Cortex of kidney (tissue), 1 donor: ENCODE data around the gene LLPH.
A peak's percentile ranks its signal among the peaks of the same experiment; 100 is the strongest.
"Not testable (repeated sequence)": the region's sequence is repeated elsewhere in the genome, so short reads cannot be mapped to it uniquely, and the experiment has no call there.

Source experiments
- DNase-seq: peaks from one replicate; lab custom pipeline; 2025; lab: John Stamatoyannopoulos, UW

LLPH gene

DNA sequence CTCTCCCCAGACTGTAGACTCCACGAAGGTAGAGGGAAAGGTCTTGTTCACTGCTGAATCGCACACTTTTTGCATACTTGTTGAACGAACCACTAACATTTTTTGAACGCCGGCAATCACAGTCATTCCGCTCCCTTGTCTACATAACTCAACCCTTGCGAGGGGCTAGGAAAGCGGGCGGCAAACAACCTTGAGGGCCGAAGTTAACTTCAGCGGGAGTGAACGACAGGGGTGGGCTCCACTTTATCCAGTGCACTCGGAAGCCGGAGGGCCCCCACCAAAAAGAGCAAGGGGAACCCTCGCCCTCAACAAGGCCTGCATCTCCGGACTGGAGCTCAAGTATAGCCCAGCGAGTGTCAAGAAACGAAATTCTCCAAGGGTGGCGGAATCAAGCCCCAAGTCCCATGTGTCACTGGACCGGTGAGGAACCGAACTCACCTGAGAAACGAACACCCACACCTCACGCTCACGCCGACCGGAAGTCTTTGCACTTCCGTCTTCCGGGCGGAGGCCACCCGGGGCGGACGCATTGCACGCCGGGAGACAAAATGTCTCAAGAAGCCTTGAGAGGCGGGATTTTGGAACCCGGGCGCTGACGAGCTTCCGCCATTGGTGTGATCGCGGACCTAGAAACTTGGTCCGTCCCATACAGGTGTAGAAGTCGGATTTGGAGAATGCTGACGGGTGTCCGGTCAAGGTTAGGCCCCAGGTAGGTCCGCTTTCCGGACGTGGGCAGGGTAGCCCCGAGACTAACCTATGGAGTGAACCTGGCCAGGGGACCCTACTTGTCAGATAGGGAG, at the start of gene LLPH:
TSS of gene LLPH (minus strand) at position 484 of the 800 bp plus-strand sequence. CDS start 1,644 bp downstream, outside the sequence.
- peak; percentile 20 for DNase-seq

DNA sequence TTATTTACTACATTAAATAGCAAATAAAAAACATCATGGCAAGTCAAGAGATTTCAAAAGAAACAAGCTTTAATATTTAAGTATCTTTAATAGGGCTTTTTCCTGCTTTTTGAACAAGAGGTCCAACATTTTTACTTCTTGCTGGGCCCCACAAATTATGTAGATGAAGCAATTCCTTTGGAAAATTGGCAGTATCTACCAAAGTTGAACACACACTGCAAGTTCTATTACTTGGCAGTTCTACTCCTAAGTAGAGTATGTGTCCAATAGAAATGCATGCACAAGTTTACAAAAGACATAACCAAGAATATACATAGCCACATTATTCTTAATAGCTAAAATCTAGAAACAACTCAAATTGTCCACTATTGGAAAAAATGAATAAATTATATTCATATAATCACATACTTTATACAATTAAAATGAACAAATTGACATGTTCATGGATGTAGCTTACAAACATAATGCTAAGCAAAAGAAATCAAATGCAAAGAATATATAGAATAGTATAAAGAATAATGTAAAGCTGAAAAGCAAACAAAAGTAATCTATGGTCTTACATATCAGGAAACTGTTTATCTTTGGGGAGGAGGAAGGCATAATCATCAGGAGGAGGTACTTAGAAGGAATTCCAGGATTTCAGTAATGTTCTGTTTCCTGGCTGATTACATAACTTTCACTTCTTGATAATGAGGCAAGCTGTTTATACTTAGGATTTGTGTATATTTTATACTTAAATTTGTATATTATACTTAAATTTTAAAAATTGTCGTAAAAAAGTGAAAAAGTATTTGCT, 45.8 kb upstream of the LLPH start:
- DNase-seq: no peak

GRCh38 chr12:66174391-66175325, 44.1 kb upstream of the LLPH start:
- DNase-seq: not testable (repeated sequence)

DNA sequence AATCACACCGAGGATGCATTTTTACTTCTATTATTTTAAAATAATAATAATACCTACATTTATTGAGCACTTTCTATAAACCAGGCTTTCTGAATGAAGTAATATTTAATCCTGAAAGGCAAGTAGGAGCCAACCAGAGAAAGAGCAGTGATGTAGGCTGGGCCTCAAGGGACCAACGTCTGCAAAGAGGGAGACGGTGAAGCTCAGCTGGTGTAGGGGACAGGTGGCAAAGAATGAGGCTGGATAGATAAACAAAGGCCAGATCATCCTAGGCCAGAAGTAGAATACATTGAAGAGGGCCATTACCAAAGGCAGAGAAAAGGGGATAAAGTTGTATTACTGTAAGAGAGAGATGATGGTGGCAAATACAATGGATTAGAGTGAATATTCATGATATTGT, 40.1 kb upstream of the LLPH start:
- no peak for DNase-seq

GRCh38 chr12:66169221-66170170, 38.9 kb upstream of the LLPH start, which contains the start of gene TMBIM4:
TSS of gene TMBIM4 (minus strand) at chr12:66169996. CDS start at chr12:66169951, 45 bp downstream.
- DNase-seq: peak; percentile 54

GRCh38 chr12:66168410-66168809, 37.9 kb upstream of the LLPH start:
- DNase-seq: no peak

DNA sequence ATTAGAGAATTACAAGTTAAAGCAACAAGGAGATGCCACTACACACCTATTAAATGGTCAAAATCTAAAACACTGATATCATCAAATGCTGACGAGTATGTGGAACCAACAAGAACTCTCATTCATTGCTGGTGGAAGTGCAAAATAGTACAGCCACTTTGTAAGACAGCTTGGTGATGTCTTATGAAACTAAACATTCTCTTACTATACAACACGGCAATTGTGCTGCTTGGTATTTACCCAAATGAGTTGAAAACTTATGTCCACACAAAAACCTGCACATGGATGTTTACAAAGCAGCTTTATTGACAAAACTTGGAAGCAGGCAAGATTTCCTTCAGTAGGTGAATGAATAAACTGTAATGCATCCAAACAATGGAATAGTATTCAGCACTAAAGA, 36.0 kb upstream of the LLPH start:
- DNase-seq: no peak

GRCh38 chr12:66165141-66165540, 34.6 kb upstream of the LLPH start:
- no peak for DNase-seq

DNA sequence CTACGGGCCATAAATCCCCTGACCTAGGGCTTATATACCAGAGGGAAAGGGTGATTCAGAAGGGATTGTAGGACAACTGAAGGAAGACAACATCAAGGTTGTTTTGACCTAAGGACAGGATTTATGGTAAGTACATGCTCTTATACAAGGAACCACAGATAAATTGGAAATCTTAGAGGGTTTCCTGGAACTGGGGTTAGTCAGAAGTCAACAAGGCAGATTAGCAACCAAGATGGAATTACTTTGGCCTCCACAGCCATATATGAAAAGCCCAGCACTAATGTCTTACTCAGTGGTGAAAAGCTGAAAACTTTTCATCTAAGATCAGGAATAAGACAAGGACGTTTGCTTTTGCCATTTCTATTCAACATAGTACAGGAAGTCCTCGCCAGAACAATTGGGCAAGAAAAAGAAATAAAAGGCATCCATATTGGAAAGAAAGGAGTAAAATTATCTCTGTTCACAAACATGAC, 33.8 kb upstream of the LLPH start:
- DNase-seq: no peak

DNA sequence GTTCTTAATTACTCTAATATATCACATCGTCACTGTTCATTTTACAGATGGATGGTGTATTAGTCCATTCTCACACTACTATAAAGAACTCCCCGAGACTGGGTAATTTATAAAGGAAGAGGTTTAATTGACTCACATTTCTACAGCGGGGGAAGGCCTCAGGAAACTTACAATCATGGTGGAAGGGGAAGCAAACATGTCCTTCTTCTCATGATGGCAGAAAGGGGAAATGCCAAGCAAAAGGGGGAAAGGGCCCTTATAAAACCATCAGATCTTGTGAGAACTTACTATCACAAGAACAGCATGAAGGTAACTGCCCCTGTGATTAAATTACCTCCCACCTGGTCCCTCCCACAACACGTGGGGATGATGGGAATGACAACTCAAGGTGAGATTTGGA, 32.7 kb upstream of the LLPH start:
- DNase-seq: no peak

GRCh38 chr12:66162701-66163100, 32.2 kb upstream of the LLPH start:
- DNase-seq: no peak

GRCh38 chr12:66160704-66161103, 30.2 kb upstream of the LLPH start:
- no peak for DNase-seq

DNA sequence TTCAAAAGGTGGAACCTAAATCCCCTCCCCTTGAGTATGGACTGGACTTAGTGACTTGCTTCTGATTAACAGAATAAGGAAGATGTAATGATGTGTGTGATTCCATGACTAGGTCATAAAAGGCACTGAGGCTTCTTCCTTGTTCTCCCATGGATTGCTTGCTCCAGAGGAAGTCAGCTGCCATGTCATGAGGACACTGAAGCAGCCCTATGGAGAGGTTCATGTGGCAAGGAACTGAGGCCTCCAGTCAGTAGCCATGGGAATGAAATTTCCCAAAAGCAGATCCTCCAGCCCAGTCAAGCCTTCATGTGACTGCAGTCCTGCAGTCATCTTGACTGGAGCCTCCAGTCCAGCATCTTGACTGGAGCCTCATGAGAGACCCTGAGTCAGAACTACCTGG, 28.6 kb upstream of the LLPH start:
- no peak for DNase-seq

DNA sequence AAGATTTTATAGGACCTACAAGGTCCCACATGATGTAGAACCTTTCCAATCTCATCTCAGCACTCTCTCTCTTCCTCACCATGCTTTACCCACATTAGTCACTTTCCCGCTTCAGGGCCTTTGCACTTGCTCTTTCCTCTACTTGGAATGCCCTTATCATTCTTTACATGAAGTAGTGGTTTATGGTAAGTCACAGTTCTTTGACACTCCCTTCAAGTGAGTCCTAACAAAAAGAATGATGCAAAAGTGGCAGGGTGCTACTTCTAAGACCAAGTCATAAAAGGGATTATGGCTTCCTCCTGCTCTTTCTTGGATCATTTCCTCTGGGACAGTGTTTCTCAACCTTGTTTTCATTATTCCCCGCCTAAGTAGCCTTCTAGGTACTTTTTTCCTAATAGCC, 26.1 kb upstream of the LLPH start:
- no peak for DNase-seq

- no peak for DNase-seq
Observed at GRCh38 chr12:66154776-66155175, 24.2 kb upstream of the LLPH start.

GRCh38 chr12:66152732-66153131, 22.2 kb upstream of the LLPH start:
- DNase-seq: no peak

GRCh38 chr12:66149702-66150398, 19.3 kb upstream of the LLPH start:
- no peak for DNase-seq

GRCh38 chr12:66144791-66145754, 14.5 kb upstream of the LLPH start:
- DNase-seq: no peak

- no peak for DNase-seq
Observed at GRCh38 chr12:66143868-66144267, 13.3 kb upstream of the LLPH start.
